K562 (cell line): ENCODE measurements around the gene PRKG1. TPM values are rescaled to one million over a fixed set of nuclear protein-coding genes. Genes with fewer than 3 reads are reported as not detected.

Experiments used
- ATAC-seq: fragments of 200-7000 bp; cut with Tn5 transposase; 3 replicates; pipeline ENCODE4 v1.9.1; 2020; ENCODE audit warnings: moderate library complexity
- BruUV-seq: library from RNA; stranded (reverse); fragments of 400-500 nt; replicated peaks from 2 replicates; lab custom pipeline; 2021; lab: Mats Ljungman, UMichigan
- CTCF ChIA-PET: fragments of 300-600 bp; formaldehyde crosslinking; extraction: SDS; loops from one replicate; lab custom pipeline; 2021; ENCODE audit warnings: low intra/inter-chr PET ratio; lab: Yijun Ruan, JAX
- POLR2A ChIA-PET: fragments of 300-600, 350-650 bp; sonication (Branson Sonifier 250); formaldehyde crosslinking; extraction: SDS; loops from one replicate; lab custom pipeline; 2021; ENCODE audit warnings: antibody characterized with exemption, inconsistent platforms; lab: Yijun Ruan, JAX
- DNase-seq, 4 experiments: peaks; one replicate each; pipeline versions ENCODE4 v3.0.0 to v3.0.0-alpha.2; 2011 to 2018; ENCODE audit warnings: low spot score in 3 of 4, mixed read lengths in 3 of 4; ENCODE audit errors: extremely low read depth in 1 of 4
- FAIRE-seq: peaks from 2 replicates; lab custom pipeline; 2011; peaks lifted over from hg19 to GRCh38; lab: Jason Lieb, UNC
- H2AFZ ChIP-seq: 2 replicates; pipeline ENCODE4 v1.6.0; 2011; ENCODE audit warnings: low read depth, low read length, control low read depth, inconsistent platforms
- H3K27ac ChIP-seq: fragments of 200-600 bp; 3 replicates; pipeline ENCODE4 v1.8.0; 2011; ENCODE audit warnings: low read depth, mild to moderate bottlenecking, control low read depth, inconsistent platforms, low read length, moderate library complexity, mixed read lengths; ENCODE audit errors: extremely low read depth
- H3K27me3 ChIP-seq, 2 experiments: fragments of 300-600 bp in 1 of 2; 2 replicates in 1 of 2; 3 replicates in 1 of 2; pipeline versions ENCODE4 v1.6.0 to v1.8.0; 2011; ENCODE audit warnings: inconsistent platforms in 2 of 2, low read length in 2 of 2, mild to moderate bottlenecking in 1 of 2, mixed read lengths in 1 of 2, moderate library complexity in 1 of 2; ENCODE audit not compliant: control insufficient read depth in 2 of 2, insufficient read depth in 2 of 2
- H3K36me3 ChIP-seq: fragments of 300-600 bp; 3 replicates; pipeline ENCODE4 v1.8.0; 2011; ENCODE audit warnings: mild to moderate bottlenecking, low read length, inconsistent platforms; ENCODE audit not compliant: control insufficient read depth, insufficient read depth
- H3K4me1 ChIP-seq, 2 experiments: fragments of 200-600 bp in 1 of 2; replicated peaks in 1 of 2; 2 replicates in 1 of 2; 3 replicates in 1 of 2; pipeline versions ENCODE4 v1.5.1 to v1.8.0; 2011; ENCODE audit warnings: inconsistent platforms in 2 of 2, low read length in 2 of 2, mild to moderate bottlenecking in 1 of 2, mixed read lengths in 1 of 2, moderate library complexity in 1 of 2; ENCODE audit not compliant: control insufficient read depth in 2 of 2, insufficient read depth in 2 of 2
- H3K4me2 ChIP-seq: 2 replicates; pipeline ENCODE4 v1.6.1; 2011; ENCODE audit warnings: low read length, control low read depth, inconsistent platforms, mixed read lengths; ENCODE audit not compliant: insufficient read depth
- H3K4me3 ChIP-seq: fragments of 200-600 bp; sonication (generic), shearing (Covaris generic); 2 replicates; pipeline ENCODE4 v1.5.1; 2016; ENCODE audit warnings: control low read depth, inconsistent platforms
- H3K79me2 ChIP-seq: fragments of 200-600 bp; 3 replicates; pipeline ENCODE4 v1.8.0; 2011; ENCODE audit warnings: low read length, inconsistent platforms; ENCODE audit not compliant: control insufficient read depth, insufficient read depth
- H3K9ac ChIP-seq, 2 experiments: 2 replicates each; pipeline versions ENCODE4 v1.6.0 to v1.6.1; 2011; ENCODE audit warnings: low read depth in 2 of 2, low read length in 2 of 2, control low read depth in 1 of 2, inconsistent platforms in 1 of 2, mild to moderate bottlenecking in 1 of 2, mixed read lengths in 1 of 2; ENCODE audit not compliant: insufficient read depth in 1 of 2
- H3K9me1 ChIP-seq: one replicate; pipeline ENCODE4 v1.6.0; 2011; ENCODE audit warnings: inconsistent platforms, mild to moderate bottlenecking, low read length, moderate library complexity; ENCODE audit not compliant: control insufficient read depth, insufficient read depth
- H3K9me3 ChIP-seq: replicated peaks from 2 replicates; pipeline ENCODE4 v1.5.1; 2011; ENCODE audit warnings: low read depth, low read length, inconsistent platforms; ENCODE audit not compliant: control insufficient read depth, insufficient read depth
- H4K20me1 ChIP-seq: replicated peaks from 2 replicates; pipeline ENCODE4 v1.6.1; 2011; ENCODE audit warnings: low read length, inconsistent platforms, mixed read lengths; ENCODE audit not compliant: control insufficient read depth, insufficient read depth
- BHLHE40 ChIP-seq: IDR thresholded peaks from 2 replicates; pipeline ENCODE4 v1.6.1; 2011; ENCODE audit warnings: low read length, improper control_type of control experiment
- E2F3 ChIP-seq: fragments of 250-450 bp; sonication (Bioruptor Pico); IDR thresholded peaks from 2 replicates; pipeline ENCODE4 v1.4.0; 2020; ENCODE audit warnings: mild to moderate bottlenecking
- E2F4 ChIP-seq: sonication (generic); formaldehyde crosslinking; IDR thresholded peaks from 2 replicates; pipeline ENCODE4 v1.8.0; 2022; ENCODE audit warnings: mild to moderate bottlenecking, low read depth, missing genetic modification reagents
- HIVEP1 ChIP-seq: fragments of 250-450 bp; sonication (Bioruptor Pico); IDR thresholded peaks from 2 replicates; pipeline ENCODE4 v1.4.0; 2020; ENCODE audit warnings: mild to moderate bottlenecking
- NFE2L1 ChIP-seq: fragments of 450-650 bp; IDR thresholded peaks from 2 replicates; pipeline ENCODE4 v1.6.1; 2016; ENCODE audit warnings: missing genetic modification characterization, low read depth, mild to moderate bottlenecking, missing compliant biosample characterization, moderate library complexity, borderline replicate concordance
- NFRKB ChIP-seq: fragments of 450-650 bp; IDR thresholded peaks from 2 replicates; pipeline ENCODE4 v1.6.1; 2016; ENCODE audit warnings: low read depth
- SIX5 ChIP-seq, 2 experiments: IDR thresholded peaks; 2 replicates each; pipeline ENCODE4 v1.6.1; 2011; ENCODE audit warnings: low read length in 2 of 2, borderline replicate concordance in 1 of 2, low read depth in 1 of 2, mild to moderate bottlenecking in 1 of 2, moderate library complexity in 1 of 2; ENCODE audit not compliant: insufficient read depth in 1 of 2
- WGBS: fragments of 100-300 bp; shearing (Covaris generic); methylation state at CpG from one replicate; pipeline ENCODE4 v1.1.6; 2016; ENCODE audit warnings: low coverage, mixed read lengths; ENCODE audit not compliant: insufficient coverage; ENCODE audit errors: missing lambda C conversion rate; 5-methylcytosine and 5-hydroxymethylcytosine counted together
- in situ Hi-C: fragments of 300-500 bp; cut with MboI; formaldehyde crosslinking; loops from 4 replicates; pipeline ENCODE4 v1.15.0; 2018; ENCODE audit warnings: inconsistent platforms, mixed read lengths
- intact Hi-C: fragments of 100-400 bp; cut with micrococcal nuclease; formaldehyde crosslinking; loops from 2 replicates; pipeline ENCODE4 v1.14.2; 2022
- polyA plus RNA-seq, 8 experiments: library from polyadenylated mRNA; depleted of rRNA in 4 of 8; stranded (reverse) in 5 of 8; unstranded in 3 of 8; fragments of >200 nt; fragmentation: Nextera tagmentation in 2 of 8; fragmentation: Illumina TruSeq in 1 of 8; extraction: Ambion mirVana in 2 of 8; extraction: Trizol in 1 of 8; gene quantifications; 2 replicates each; pipeline versions ENCODE4 v1.2.1 to v1.2.3, GENCODE V29; 2011 to 2014; ENCODE audit warnings: inconsistent platforms in 1 of 8, missing spikeins in 1 of 8
- total RNA-seq, 7 experiments: library from RNA; depleted of rRNA in 6 of 7; stranded (reverse); fragments of >200 nt in 6 of 7; fragmentation: Illumina TruSeq in 2 of 7; extraction: Trizol in 2 of 7; gene quantifications; 2 replicates each; pipeline versions ENCODE4 v1.2.1 to v1.2.3, GENCODE V29; 2011 to 2021; ENCODE audit warnings: low replicate concordance in 1 of 7
- TF ChIP-seq, protein P1 (sequence below): fragments of 250-450 bp; sonication (Bioruptor Pico); IDR thresholded peaks from 2 replicates; pipeline ENCODE4 v1.9.0; 2021; ENCODE audit warnings: mild to moderate bottlenecking

PRKG1 gene
- total and polyA plus RNA-seq, 9 of the 15 experiments (the other 6 are each of a cell fraction or from before 2014, with no cell fraction given) = 0.22 TPM; not detected in 8

DNA sequence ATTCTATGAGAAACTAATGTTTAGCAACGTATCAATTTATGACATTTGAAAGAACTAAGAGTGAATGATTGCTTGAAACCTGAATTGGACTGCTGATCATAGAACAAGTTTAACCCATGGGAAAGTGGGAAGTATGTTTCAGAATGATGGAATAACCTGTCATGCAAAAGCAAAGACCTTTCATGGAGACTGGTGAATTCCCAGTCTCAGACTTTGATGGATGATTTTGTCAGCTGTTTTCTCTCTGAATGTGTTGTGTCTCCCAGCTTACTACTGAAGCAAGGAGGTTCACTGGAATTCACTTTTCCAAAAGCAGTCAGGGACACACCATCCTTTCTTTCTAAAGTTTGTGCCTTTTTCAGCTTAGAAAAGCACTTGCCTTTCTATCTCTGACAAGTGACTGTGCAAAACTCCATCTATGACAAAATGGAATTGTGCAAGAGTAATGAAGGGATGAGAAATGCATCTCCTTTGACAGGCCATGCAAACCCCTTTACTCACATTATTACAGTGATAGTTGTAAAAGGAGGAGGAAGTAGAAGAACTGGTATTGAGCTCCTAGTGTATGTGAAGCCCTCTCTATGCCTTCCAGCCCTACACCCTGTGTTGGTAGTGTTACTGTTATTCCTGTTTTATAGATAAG, 176.1 kb downstream of the PRKG1 start:
- H4K20me1 ChIP-seq = no peaks in the 10 kb centered on the region
- POLR2A ChIA-PET = no interaction called here
- FAIRE-seq (no peak), ATAC-seq (no peak), DNase-seq (no peak)
- no peak overlapping the region for H3K27ac ChIP-seq
- no peaks in the 10 kb centered on the region for H3K36me3 ChIP-seq
- no peaks in the 10 kb centered on the region for H3K79me2 ChIP-seq
- no TSS peak for BruUV-seq
- intact Hi-C loops = no loop called here
- no peak overlapping the region for H3K4me3 ChIP-seq
- TF ChIP-seq NFE2L1 = no peak
- no peak for TF ChIP-seq E2F3
- no peak for TF ChIP-seq NFRKB
- no peak for TF ChIP-seq E2F4 (CRISPR knock-in tag)
- TF ChIP-seq, protein P1, sequence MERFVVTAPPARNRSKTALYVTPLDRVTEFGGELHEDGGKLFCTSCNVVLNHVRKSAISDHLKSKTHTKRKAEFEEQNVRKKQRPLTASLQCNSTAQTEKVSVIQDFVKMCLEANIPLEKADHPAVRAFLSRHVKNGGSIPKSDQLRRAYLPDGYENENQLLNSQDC = no peak
- TF ChIP-seq HIVEP1 (CRISPR knock-in tag) = no peak
- TF ChIP-seq BHLHE40 = no peak
- no peak for TF ChIP-seq SIX5 (IDR thresholded peaks at IDR 0.05; ENCODE audit: borderline replicate concordance in 1 of 2, insufficient read depth in 1 of 2, low read depth in 1 of 2, low read length in 2 of 2)
- no peak overlapping the region for H3K4me2 ChIP-seq
- in situ Hi-C loops = no loop called here
- no peak overlapping the region for H3K9ac ChIP-seq
- no peaks in the 10 kb centered on the region for H3K4me1 ChIP-seq
- no peaks in the 10 kb centered on the region for H3K27me3 ChIP-seq
- WGBS = 0% methylated on average over 1 of the region's 1 CpG
- H3K9me1 ChIP-seq = no peaks in the 10 kb centered on the region
- CTCF ChIA-PET = no interaction called here
- no peaks in the 10 kb centered on the region for H3K9me3 ChIP-seq
- H2AFZ ChIP-seq = no peak overlapping the region
